ENCODE results near the gene IDUA.

Gene IDUA

GRCh38 chr4:1017211-1017610 lies 30.4 kb downstream of the IDUA start:
- DNase-seq (ENCODE audit: low spot score) = no peak

GRCh38 chr4:1017706-1018105 lies 30.9 kb downstream of the IDUA start:
- DNase-seq (ENCODE audit: low spot score) = no peak

GRCh38 chr4:1018147-1019020 lies 31.5 kb downstream of the IDUA start:
- no peak for DNase-seq (ENCODE audit: low spot score)

GRCh38 chr4:1019320-1019719 lies 32.5 kb downstream of the IDUA start:
- no peak for DNase-seq (ENCODE audit: low spot score)

- no peak for DNase-seq (ENCODE audit: low spot score)
Measured at GRCh38 chr4:1019729-1020470, 33.1 kb downstream of the IDUA start.

GRCh38 chr4:1021386-1022050 lies 34.7 kb downstream of the IDUA start:
- no peak for DNase-seq (ENCODE audit: low spot score)

- no peak for DNase-seq (ENCODE audit: low spot score)
Measured at GRCh38 chr4:1022051-1022738, 35.4 kb downstream of the IDUA start.

- no peak for DNase-seq (ENCODE audit: low spot score)
Measured at GRCh38 chr4:1022739-1023066, 35.9 kb downstream of the IDUA start.

- no peak for DNase-seq (ENCODE audit: low spot score)
Measured at GRCh38 chr4:1023075-1023640, 36.3 kb downstream of the IDUA start.

GRCh38 chr4:1023895-1024740 lies 37.3 kb downstream of the IDUA start:
- DNase-seq (ENCODE audit: low spot score) = no peak

GRCh38 chr4:1024882-1025545 lies 38.2 kb downstream of the IDUA start:
- no peak for DNase-seq (ENCODE audit: low spot score)

GRCh38 chr4:1026115-1026514 lies 39.3 kb downstream of the IDUA start:
- no peak for DNase-seq (ENCODE audit: low spot score)

- DNase-seq (ENCODE audit: low spot score) = no peak
Measured at GRCh38 chr4:1027219-1027914, 40.5 kb downstream of the IDUA start.

GRCh38 chr4:1027915-1028238 lies 41.0 kb downstream of the IDUA start:
- no peak for DNase-seq (ENCODE audit: low spot score)

- DNase-seq (ENCODE audit: low spot score) = no peak
Measured at GRCh38 chr4:1028574-1029220, 41.9 kb downstream of the IDUA start.

- DNase-seq (ENCODE audit: low spot score) = no peak
Measured at GRCh38 chr4:1029529-1029928, 42.7 kb downstream of the IDUA start.

- no peak for DNase-seq (ENCODE audit: low spot score)
Measured at GRCh38 chr4:1030031-1030430, 43.2 kb downstream of the IDUA start.

- DNase-seq (ENCODE audit: low spot score) = no peak
Measured at GRCh38 chr4:1030559-1030958, 43.7 kb downstream of the IDUA start.

GRCh38 chr4:1031346-1031745 lies 44.5 kb downstream of the IDUA start:
- no peak for DNase-seq (ENCODE audit: low spot score)

Measured in left forelimb (tissue), 1 donor.